Nephron progenitor cell (in vitro differentiated cells): ENCODE results near the gene DEDD.

Experiments used
- DNase-seq: peaks from one replicate; pipeline ENCODE4 v3.0.0; 2021
- H3K27ac Mint-ChIP-seq: 2 replicates; pipeline ENCODE4 v1.8.0; 2021; ENCODE audit warnings: mild to moderate bottlenecking, moderate library complexity, mixed read lengths
- H3K27me3 Mint-ChIP-seq: 2 replicates; pipeline ENCODE4 v1.8.0; 2021; ENCODE audit warnings: mild to moderate bottlenecking, low read depth, mixed read lengths; ENCODE audit not compliant: poor library complexity
- H3K36me3 Mint-ChIP-seq: 2 replicates; pipeline ENCODE4 v1.8.0; 2021; ENCODE audit warnings: low read depth, mixed read lengths
- H3K4me1 Mint-ChIP-seq: 2 replicates; pipeline ENCODE4 v1.8.0; 2021; ENCODE audit warnings: mixed read lengths
- H3K4me3 Mint-ChIP-seq: 2 replicates; pipeline ENCODE4 v1.8.0; 2021; ENCODE audit warnings: mild to moderate bottlenecking, moderate library complexity, mixed read lengths
- H3K9me3 Mint-ChIP-seq: 2 replicates; pipeline ENCODE4 v1.8.0; 2021; ENCODE audit warnings: mild to moderate bottlenecking, moderate library complexity, mixed read lengths
- CTCF ChIP-seq: fragments of 200-600 bp; sonication (generic); IDR thresholded peaks from 2 replicates; pipeline ENCODE4 v1.5.0; 2021; ENCODE audit warnings: antibody characterized with exemption

The DEDD gene

GRCh38 chr1:161157867-161158266, 25.4 kb upstream of the DEDD start:
- no peaks in the 10 kb centered on the region for H3K9me3 Mint-ChIP-seq
- H3K4me3 Mint-ChIP-seq, result no peak overlapping the region
- H3K27ac Mint-ChIP-seq, result peak overlapping the region; percentile 91
- DNase-seq, result no peak
- H3K27me3 Mint-ChIP-seq, result peaks cover 2% of the 10 kb centered on the region
- no peak for TF ChIP-seq CTCF
- peaks cover 77% of the 10 kb centered on the region for H3K4me1 Mint-ChIP-seq
- H3K36me3 Mint-ChIP-seq, result peaks cover 50% of the 10 kb centered on the region

GRCh38 chr1:161153682-161154337, 21.3 kb upstream of the DEDD start, which contains the start of gene UFC1:
Gene UFC1 (plus strand): TSS chr1:161153978. CDS start chr1:161153998, 20 bp downstream.
- DNase-seq, result peak; percentile 66
- no peaks in the 10 kb centered on the region for H3K9me3 Mint-ChIP-seq
- H3K27ac Mint-ChIP-seq, result peak within 1 kb of the TSS; percentile 100
- TF ChIP-seq CTCF, result no peak
- H3K4me3 Mint-ChIP-seq, result peak within 1 kb of the TSS; percentile 100
- H3K27me3 Mint-ChIP-seq, result no peaks in the 10 kb centered on the region
- H3K36me3 Mint-ChIP-seq, result peaks cover 35% of the 10 kb centered on the region
- peaks cover 47% of the 10 kb centered on the region for H3K4me1 Mint-ChIP-seq

DNA sequence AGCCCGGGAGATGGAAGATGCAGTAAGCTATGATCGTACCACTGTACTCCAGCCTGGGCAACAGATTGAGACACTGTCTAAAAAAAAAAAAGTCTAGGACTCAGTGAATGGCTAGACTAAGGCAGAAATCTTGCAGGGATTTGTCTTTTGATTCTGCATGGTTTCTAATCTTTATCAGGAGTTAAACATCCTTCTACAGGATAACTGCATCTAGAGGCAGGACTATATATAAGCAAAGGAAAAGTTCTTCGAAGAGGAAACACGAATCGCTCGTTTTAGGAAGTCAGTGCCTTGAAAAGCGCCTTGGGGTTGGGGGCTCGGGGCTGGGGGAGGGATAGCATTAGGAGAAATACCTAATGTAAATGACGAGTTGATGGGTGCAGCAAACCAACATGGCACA, 20.7 kb upstream of the DEDD start:
- no peak for TF ChIP-seq CTCF
- no peak overlapping the region for H3K27ac Mint-ChIP-seq
- peak overlapping the region; percentile 100 for H3K4me3 Mint-ChIP-seq
- no peaks in the 10 kb centered on the region for H3K9me3 Mint-ChIP-seq
- peaks cover 31% of the 10 kb centered on the region for H3K36me3 Mint-ChIP-seq
- peaks cover 41% of the 10 kb centered on the region for H3K4me1 Mint-ChIP-seq
- DNase-seq, result no peak
- H3K27me3 Mint-ChIP-seq, result no peaks in the 10 kb centered on the region

- peaks cover 5% of the 10 kb centered on the region for H3K4me1 Mint-ChIP-seq
- no peak for TF ChIP-seq CTCF
- H3K36me3 Mint-ChIP-seq, result peaks cover 4% of the 10 kb centered on the region
- H3K9me3 Mint-ChIP-seq, result no peaks in the 10 kb centered on the region
- H3K27me3 Mint-ChIP-seq, result peaks cover 4% of the 10 kb centered on the region
- no peak overlapping the region for H3K4me3 Mint-ChIP-seq
- no peak for DNase-seq
- no peak overlapping the region for H3K27ac Mint-ChIP-seq
Observed at GRCh38 chr1:161145832-161146231, 13.4 kb upstream of the DEDD start.

GRCh38 chr1:161140755-161141400, 8.4 kb upstream of the DEDD start:
- no peak overlapping the region for H3K4me3 Mint-ChIP-seq
- no peaks in the 10 kb centered on the region for H3K36me3 Mint-ChIP-seq
- peaks cover 41% of the 10 kb centered on the region for H3K4me1 Mint-ChIP-seq
- DNase-seq, result no peak
- no peak for TF ChIP-seq CTCF
- H3K9me3 Mint-ChIP-seq, result no peaks in the 10 kb centered on the region
- H3K27me3 Mint-ChIP-seq, result peaks cover 4% of the 10 kb centered on the region
- H3K27ac Mint-ChIP-seq, result no peak overlapping the region

DNA sequence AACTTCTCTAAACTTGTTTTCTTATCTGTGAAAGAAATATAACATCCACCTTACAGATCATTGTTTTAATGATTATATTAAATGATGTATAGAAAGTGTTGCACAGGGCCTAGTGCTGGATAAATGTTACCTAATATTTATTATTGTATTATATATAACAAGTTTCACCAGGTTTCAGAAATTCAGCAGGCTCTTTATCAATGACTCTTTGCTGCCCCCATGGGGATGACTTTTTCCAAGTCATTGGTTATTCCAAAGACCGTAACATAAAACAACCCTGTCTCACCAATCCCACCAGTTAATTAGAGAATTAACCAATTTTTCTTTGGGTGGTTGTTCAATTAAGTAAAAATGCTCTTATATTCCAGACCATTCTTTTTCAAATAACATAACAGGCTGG, 7.3 kb upstream of the DEDD start:
- peak; percentile 37 for DNase-seq
- peaks cover 52% of the 10 kb centered on the region for H3K4me1 Mint-ChIP-seq
- peak; percentile 45 for TF ChIP-seq CTCF
- H3K4me3 Mint-ChIP-seq, result no peak overlapping the region
- H3K9me3 Mint-ChIP-seq, result no peaks in the 10 kb centered on the region
- H3K27me3 Mint-ChIP-seq, result no peaks in the 10 kb centered on the region
- H3K36me3 Mint-ChIP-seq, result peaks cover 6% of the 10 kb centered on the region
- peak overlapping the region; percentile 89 for H3K27ac Mint-ChIP-seq
